SK-N-SH treated with all-trans-retinoic acid at 6 μM for 48 hours (cell line): Measurements from ENCODE around the gene CTNND2.

ENCODE experiments used
- ATAC-seq: fragments of 200-7000 bp; cut with Tn5 transposase; 3 replicates; pipeline ENCODE4 v1.9.1; 2020; ENCODE audit warnings: mild to moderate bottlenecking, moderate library complexity
- ARNTL ChIP-seq: fragments of 450-650 bp; formaldehyde crosslinking; IDR thresholded peaks from 2 replicates; pipeline ENCODE4 v1.5.0; 2020; ENCODE audit warnings: low read depth, mild to moderate bottlenecking, moderate library complexity, borderline replicate concordance
- BACH2 ChIP-seq: fragments of 250-450 bp; sonication (Bioruptor Pico); IDR thresholded peaks from 2 replicates; pipeline ENCODE4 v1.9.0; 2021; ENCODE audit warnings: mild to moderate bottlenecking, borderline replicate concordance
- CSDC2 ChIP-seq: fragments of 250-450 bp; sonication (Bioruptor Pico); IDR thresholded peaks from 2 replicates; pipeline ENCODE4 v1.5.0; 2020; ENCODE audit warnings: mild to moderate bottlenecking, moderate library complexity
- ESRRG ChIP-seq: fragments of 250-450 bp; sonication (Bioruptor Pico); IDR thresholded peaks from 2 replicates; pipeline ENCODE4 v1.6.1; 2021; ENCODE audit warnings: mild to moderate bottlenecking
- GLIS3 ChIP-seq: fragments of 250-450 bp; sonication (Bioruptor Pico); IDR thresholded peaks from 2 replicates; pipeline ENCODE4 v1.5.0; 2020; ENCODE audit warnings: mild to moderate bottlenecking, moderate library complexity
- ISL1 ChIP-seq: fragments of 250-450 bp; sonication (Bioruptor Pico); IDR thresholded peaks from 2 replicates; pipeline ENCODE4 v2.1.2; 2022; ENCODE audit warnings: mild to moderate bottlenecking, moderate library complexity
- OSR1 ChIP-seq: fragments of 250-450 bp; sonication (Bioruptor Pico); IDR thresholded peaks from 2 replicates; pipeline ENCODE4 v1.8.0; 2022; ENCODE audit warnings: moderate library complexity, mild to moderate bottlenecking, inconsistent platforms
- PPARA ChIP-seq: fragments of 250-450 bp; sonication (Bioruptor Pico); IDR thresholded peaks from 2 replicates; pipeline ENCODE4 v1.5.0; 2020; ENCODE audit warnings: mild to moderate bottlenecking, borderline replicate concordance
- RARB ChIP-seq: fragments of 250-450 bp; sonication (Bioruptor Pico); IDR thresholded peaks from 2 replicates; pipeline ENCODE4 v1.8.0; 2021; ENCODE audit warnings: mild to moderate bottlenecking, moderate library complexity
- SNAI2 ChIP-seq: fragments of 250-450 bp; sonication (Bioruptor Pico); IDR thresholded peaks from 2 replicates; pipeline ENCODE4 v1.5.0; 2020; ENCODE audit warnings: mild to moderate bottlenecking, moderate library complexity
- TCF4 ChIP-seq: fragments of 250-450 bp; sonication (Bioruptor Pico); IDR thresholded peaks from 2 replicates; pipeline ENCODE4 v1.8.0; 2021; ENCODE audit warnings: mild to moderate bottlenecking, moderate library complexity, borderline replicate concordance
- TOX ChIP-seq: fragments of 250-450 bp; sonication (Bioruptor Pico); IDR thresholded peaks from 2 replicates; pipeline ENCODE4 v1.8.0; 2021; ENCODE audit warnings: mild to moderate bottlenecking, moderate library complexity, borderline replicate concordance
- ZC3H10 ChIP-seq: fragments of 250-450 bp; sonication (Bioruptor Pico); IDR thresholded peaks from 2 replicates; pipeline ENCODE4 v1.5.1; 2021; ENCODE audit warnings: mild to moderate bottlenecking, moderate library complexity
- ZFP3 ChIP-seq: fragments of 250-450 bp; sonication (Bioruptor Pico); IDR thresholded peaks from 2 replicates; pipeline ENCODE4 v1.5.0; 2020; ENCODE audit warnings: mild to moderate bottlenecking, moderate library complexity
- ZFP30 ChIP-seq: fragments of 450-650 bp; formaldehyde crosslinking; IDR thresholded peaks from 2 replicates; pipeline ENCODE4 v1.5.0; 2022; ENCODE audit warnings: mild to moderate bottlenecking, moderate library complexity
- ZNF70 ChIP-seq: fragments of 450-650 bp; formaldehyde crosslinking; IDR thresholded peaks from 2 replicates; pipeline ENCODE4 v1.5.0; 2020; ENCODE audit warnings: mild to moderate bottlenecking, moderate library complexity
- ZNF8 ChIP-seq: fragments of 450-650 bp; formaldehyde crosslinking; IDR thresholded peaks from 2 replicates; pipeline ENCODE4 v1.5.0; 2020; ENCODE audit warnings: mild to moderate bottlenecking, moderate library complexity
- TF ChIP-seq, protein P1 (sequence below): fragments of 250-450 bp; sonication (Bioruptor Pico); IDR thresholded peaks from 2 replicates; pipeline ENCODE4 v1.5.1; 2020; ENCODE audit warnings: low read depth, mild to moderate bottlenecking, moderate library complexity
- TF ChIP-seq, protein P2 (sequence below): fragments of 250-450 bp; sonication (Bioruptor Pico); IDR thresholded peaks from 2 replicates; pipeline ENCODE4 v1.8.0; 2021; ENCODE audit warnings: low read depth, mild to moderate bottlenecking, moderate library complexity, borderline replicate concordance
- TF ChIP-seq, protein P3 (sequence below): fragments of 250-450 bp; sonication (Bioruptor Pico); IDR thresholded peaks from 2 replicates; pipeline ENCODE4 v1.5.1; 2021; ENCODE audit warnings: mild to moderate bottlenecking, moderate library complexity
- TF ChIP-seq, protein P4 (sequence below): fragments of 250-450 bp; sonication (Bioruptor Pico); IDR thresholded peaks from 2 replicates; pipeline ENCODE4 v1.8.0; 2020; ENCODE audit warnings: mild to moderate bottlenecking, moderate library complexity, borderline replicate concordance
- TF ChIP-seq, protein P5 (sequence below): fragments of 250-450 bp; sonication (Bioruptor Pico); IDR thresholded peaks from 2 replicates; pipeline ENCODE4 v1.5.0; 2020; ENCODE audit warnings: mild to moderate bottlenecking, moderate library complexity

CTNND2 gene

DNA sequence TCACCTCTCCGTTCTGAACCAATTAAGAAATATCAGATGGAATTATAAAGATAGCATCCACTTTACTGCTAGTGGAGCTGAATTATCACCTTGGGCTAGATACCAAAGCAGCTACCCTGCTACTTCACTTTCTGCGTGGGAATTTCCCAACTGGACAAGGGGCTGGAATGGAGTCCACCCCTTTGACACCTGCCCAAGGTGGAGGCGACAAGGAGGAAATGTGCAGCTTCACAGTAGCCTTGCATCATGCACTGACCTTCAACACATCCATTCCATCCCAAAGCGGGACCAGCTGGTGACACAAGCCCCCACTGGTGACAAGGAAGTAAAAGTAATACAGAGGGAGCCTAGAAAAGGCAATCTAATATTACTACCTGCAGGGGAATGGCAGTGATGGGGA is 30.7 kb downstream of the CTNND2 start:
- TF ChIP-seq, protein P1, sequence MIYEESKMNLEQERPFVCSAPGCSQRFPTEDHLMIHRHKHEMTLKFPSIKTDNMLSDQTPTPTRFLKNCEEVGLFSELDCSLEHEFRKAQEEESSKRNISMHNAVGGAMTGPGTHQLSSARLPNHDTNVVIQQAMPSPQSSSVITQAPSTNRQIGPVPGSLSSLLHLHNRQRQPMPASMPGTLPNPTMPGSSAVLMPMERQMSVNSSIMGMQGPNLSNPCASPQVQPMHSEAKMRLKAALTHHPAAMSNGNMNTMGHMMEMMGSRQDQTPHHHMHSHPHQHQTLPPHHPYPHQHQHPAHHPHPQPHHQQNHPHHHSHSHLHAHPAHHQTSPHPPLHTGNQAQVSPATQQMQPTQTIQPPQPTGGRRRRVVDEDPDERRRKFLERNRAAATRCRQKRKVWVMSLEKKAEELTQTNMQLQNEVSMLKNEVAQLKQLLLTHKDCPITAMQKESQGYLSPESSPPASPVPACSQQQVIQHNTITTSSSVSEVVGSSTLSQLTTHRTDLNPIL (CRISPR knock-in tag) = no peak
- TF ChIP-seq ISL1 (no peak), ZFP30 (CRISPR knock-in tag) (no peak), ZC3H10 (CRISPR knock-in tag) (no peak), ZNF8 (no peak), SNAI2 (CRISPR knock-in tag) (no peak), GLIS3 (CRISPR knock-in tag) (no peak), ESRRG (CRISPR knock-in tag) (no peak), PPARA (no peak), RARB (no peak), ZNF70 (no peak), TCF4 (CRISPR knock-in tag) (no peak), BACH2 (CRISPR knock-in tag) (no peak), ARNTL (CRISPR knock-in tag) (no peak), OSR1 (no peak), ZFP3 (CRISPR knock-in tag) (no peak), CSDC2 (CRISPR knock-in tag) (no peak)
- TF ChIP-seq, protein P2, sequence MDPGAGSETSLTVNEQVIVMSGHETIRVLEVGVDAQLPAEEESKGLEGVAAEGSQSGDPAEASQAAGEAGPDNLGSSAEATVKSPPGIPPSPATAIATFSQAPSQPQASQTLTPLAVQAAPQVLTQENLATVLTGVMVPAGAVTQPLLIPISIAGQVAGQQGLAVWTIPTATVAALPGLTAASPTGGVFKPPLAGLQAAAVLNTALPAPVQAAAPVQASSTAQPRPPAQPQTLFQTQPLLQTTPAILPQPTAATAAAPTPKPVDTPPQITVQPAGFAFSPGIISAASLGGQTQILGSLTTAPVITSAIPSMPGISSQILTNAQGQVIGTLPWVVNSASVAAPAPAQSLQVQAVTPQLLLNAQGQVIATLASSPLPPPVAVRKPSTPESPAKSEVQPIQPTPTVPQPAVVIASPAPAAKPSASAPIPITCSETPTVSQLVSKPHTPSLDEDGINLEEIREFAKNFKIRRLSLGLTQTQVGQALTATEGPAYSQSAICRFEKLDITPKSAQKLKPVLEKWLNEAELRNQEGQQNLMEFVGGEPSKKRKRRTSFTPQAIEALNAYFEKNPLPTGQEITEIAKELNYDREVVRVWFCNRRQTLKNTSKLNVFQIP (CRISPR knock-in tag) = no peak
- TF ChIP-seq, protein P3, sequence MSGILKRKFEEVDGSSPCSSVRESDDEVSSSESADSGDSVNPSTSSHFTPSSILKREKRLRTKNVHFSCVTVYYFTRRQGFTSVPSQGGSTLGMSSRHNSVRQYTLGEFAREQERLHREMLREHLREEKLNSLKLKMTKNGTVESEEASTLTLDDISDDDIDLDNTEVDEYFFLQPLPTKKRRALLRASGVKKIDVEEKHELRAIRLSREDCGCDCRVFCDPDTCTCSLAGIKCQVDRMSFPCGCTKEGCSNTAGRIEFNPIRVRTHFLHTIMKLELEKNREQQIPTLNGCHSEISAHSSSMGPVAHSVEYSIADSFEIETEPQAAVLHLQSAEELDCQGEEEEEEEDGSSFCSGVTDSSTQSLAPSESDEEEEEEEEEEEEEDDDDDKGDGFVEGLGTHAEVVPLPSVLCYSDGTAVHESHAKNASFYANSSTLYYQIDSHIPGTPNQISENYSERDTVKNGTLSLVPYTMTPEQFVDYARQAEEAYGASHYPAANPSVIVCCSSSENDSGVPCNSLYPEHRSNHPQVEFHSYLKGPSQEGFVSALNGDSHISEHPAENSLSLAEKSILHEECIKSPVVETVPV = no peak
- TF ChIP-seq, all 23 proteins: peak for 0
- no peak for ATAC-seq

DNA sequence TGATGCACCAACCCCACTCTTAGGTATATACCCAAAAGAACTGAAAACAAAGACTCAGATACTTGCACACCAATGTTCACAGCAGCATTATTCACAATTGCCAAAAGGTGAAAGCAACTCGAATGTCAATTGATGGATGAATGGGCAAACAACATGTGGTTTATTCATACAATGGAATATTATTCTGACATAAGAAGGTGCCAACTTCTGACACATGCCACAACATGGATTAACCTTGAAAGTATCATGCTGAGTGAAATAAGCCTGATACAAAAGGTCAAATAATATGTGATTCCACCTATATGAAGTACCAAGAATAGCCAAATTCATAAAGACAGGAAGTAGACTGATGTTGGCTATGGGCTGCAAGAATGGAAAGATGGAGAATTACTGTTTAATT is 35.0 kb downstream of the CTNND2 start:
- no peak for TF ChIP-seq ARNTL (CRISPR knock-in tag)
- TF ChIP-seq, protein P4, sequence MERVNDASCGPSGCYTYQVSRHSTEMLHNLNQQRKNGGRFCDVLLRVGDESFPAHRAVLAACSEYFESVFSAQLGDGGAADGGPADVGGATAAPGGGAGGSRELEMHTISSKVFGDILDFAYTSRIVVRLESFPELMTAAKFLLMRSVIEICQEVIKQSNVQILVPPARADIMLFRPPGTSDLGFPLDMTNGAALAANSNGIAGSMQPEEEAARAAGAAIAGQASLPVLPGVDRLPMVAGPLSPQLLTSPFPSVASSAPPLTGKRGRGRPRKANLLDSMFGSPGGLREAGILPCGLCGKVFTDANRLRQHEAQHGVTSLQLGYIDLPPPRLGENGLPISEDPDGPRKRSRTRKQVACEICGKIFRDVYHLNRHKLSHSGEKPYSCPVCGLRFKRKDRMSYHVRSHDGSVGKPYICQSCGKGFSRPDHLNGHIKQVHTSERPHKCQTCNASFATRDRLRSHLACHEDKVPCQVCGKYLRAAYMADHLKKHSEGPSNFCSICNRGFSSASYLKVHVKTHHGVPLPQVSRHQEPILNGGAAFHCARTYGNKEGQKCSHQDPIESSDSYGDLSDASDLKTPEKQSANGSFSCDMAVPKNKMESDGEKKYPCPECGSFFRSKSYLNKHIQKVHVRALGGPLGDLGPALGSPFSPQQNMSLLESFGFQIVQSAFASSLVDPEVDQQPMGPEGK = no peak
- TF ChIP-seq, protein P1 (CRISPR knock-in tag) = no peak
- no peak for TF ChIP-seq GLIS3 (CRISPR knock-in tag)
- TF ChIP-seq ZNF70 = no peak
- TF ChIP-seq, protein P3 = no peak
- TF ChIP-seq TOX = no peak
- TF ChIP-seq TCF4 (CRISPR knock-in tag) = no peak
- TF ChIP-seq, protein P5, sequence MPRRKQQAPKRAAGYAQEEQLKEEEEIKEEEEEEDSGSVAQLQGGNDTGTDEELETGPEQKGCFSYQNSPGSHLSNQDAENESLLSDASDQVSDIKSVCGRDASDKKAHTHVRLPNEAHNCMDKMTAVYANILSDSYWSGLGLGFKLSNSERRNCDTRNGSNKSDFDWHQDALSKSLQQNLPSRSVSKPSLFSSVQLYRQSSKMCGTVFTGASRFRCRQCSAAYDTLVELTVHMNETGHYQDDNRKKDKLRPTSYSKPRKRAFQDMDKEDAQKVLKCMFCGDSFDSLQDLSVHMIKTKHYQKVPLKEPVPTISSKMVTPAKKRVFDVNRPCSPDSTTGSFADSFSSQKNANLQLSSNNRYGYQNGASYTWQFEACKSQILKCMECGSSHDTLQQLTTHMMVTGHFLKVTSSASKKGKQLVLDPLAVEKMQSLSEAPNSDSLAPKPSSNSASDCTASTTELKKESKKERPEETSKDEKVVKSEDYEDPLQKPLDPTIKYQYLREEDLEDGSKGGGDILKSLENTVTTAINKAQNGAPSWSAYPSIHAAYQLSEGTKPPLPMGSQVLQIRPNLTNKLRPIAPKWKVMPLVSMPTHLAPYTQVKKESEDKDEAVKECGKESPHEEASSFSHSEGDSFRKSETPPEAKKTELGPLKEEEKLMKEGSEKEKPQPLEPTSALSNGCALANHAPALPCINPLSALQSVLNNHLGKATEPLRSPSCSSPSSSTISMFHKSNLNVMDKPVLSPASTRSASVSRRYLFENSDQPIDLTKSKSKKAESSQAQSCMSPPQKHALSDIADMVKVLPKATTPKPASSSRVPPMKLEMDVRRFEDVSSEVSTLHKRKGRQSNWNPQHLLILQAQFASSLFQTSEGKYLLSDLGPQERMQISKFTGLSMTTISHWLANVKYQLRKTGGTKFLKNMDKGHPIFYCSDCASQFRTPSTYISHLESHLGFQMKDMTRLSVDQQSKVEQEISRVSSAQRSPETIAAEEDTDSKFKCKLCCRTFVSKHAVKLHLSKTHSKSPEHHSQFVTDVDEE (CRISPR knock-in tag) = no peak
- TF ChIP-seq ESRRG (CRISPR knock-in tag) = no peak
- TF ChIP-seq, all 23 proteins: peak for 0
- ATAC-seq = no peak
